Inflammatory macrophage (primary cell): ENCODE data around the gene ANKRD31.

Experiments used
- DNase-seq, 2 donors: peaks; one replicate each; pipeline ENCODE4 v3.0.0-alpha.2; 2020 to 2022

ANKRD31 gene

DNA sequence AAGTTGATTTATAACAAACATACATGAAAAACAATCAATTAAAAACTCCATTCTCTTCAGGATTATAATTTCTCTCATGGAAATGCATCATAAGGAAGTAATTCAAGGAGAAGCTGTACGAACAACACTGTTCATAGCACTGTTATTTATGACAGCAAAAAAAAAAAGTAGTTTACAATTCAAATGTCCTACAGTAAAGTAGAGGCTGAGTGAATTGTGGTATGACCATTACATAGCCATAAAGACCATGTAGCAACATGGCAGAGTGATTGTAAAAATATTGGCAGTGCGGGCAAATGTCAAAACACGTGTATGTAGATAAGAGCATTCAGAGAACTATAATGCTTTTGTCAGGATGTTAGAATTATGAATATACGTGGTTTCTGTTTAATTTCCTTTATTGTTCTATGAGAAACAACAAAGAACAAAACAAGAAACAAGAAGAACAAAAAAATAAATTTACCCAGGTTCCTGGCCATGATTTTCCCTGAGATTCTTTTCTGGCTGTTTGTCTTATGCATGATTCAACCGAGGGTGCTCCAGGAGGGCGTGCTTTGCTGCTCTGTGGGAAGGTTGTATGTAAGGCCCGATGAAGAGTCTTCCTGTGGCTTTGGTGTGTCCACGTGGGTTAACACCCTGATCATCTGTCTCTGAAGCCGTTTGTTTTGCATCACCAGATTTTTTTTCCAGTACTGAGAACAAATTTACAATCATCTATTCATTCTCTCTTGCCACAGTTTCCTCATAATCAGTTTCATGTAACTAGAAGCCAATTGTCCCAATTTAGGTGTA lies 213.1 kb downstream of the ANKRD31 start:
- DNase-seq: no peak

DNA sequence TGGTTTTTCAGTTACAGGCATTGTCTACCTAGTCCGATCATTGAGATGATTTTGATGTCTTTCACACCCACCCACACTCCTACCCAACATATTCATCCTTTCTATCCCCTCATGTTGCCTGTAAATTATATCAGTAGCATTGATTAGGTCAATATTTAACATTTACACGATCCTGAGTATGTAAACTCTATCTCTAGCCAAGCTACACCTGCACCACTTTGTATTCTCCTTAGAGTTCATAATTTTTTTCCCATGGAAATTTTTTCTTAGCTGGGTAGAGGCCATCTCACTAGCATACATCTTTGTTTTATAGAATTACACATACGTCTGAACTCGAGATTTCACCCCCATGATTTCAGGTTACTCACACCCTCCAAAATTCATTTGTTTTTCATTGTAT lies 214.9 kb downstream of the ANKRD31 start:
- no peak for DNase-seq

DNA sequence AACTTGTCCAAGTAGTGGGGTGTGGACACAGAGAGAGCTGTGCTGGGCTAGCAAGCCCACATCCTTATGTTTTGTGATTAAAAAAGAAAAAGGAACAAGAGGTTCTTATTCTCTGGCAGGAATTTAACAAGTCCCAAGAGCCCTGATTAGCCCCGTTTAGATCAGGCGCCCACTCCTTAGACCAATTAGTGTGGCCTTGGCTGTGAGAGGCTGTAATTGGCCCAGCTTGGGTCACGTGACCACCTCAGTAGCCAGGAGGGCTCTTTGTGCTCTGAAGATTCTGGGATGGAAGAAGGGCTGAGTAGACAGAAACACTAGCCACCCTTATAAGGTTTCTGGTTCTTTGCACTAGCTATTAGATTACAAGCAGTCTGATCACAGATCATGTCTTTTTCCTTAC lies 215.5 kb downstream of the ANKRD31 start:
- no peak for DNase-seq

- DNase-seq: no peak
Measured at GRCh38 chr5:75020016-75020656, 216.5 kb downstream of the ANKRD31 start.

- no peak for DNase-seq
Measured at GRCh38 chr5:75018805-75019587, 217.7 kb downstream of the ANKRD31 start.
